RWPE1 (cell line): ENCODE data around the gene RPL22L1.

Experiments
- CTCF ChIA-PET: fragments of 350-600 bp; sonication (Branson Sonifier 250); formaldehyde crosslinking; extraction: SDS; loops from one replicate; lab custom pipeline; 2021; lab: Yijun Ruan, JAX
- POLR2A ChIA-PET: fragments of 400-600 bp; formaldehyde crosslinking; extraction: SDS; loops from one replicate; lab custom pipeline; 2020; ENCODE audit warnings: antibody characterized with exemption; ENCODE audit not compliant: low non-redundant PET; lab: Yijun Ruan, JAX
- DNase-seq: peaks from one replicate; pipeline ENCODE4 v3.0.0; 2012; ENCODE audit warnings: low spot score
- H3K27ac ChIP-seq: fragments of 450-650 bp; 2 replicates; pipeline ENCODE4 v1.5.1; 2017
- TF ChIP-seq, protein P1 (sequence below): fragments of 450-650 bp; conservative IDR thresholded peaks from 2 replicates; pipeline ENCODE4 v1.5.1; 2017; ENCODE audit warnings: low read depth, mild to moderate bottlenecking

The RPL22L1 gene

GRCh38 chr3:170852324-170852723 is 17.7 kb downstream of the RPL22L1 start:
- ChIA-PET POLR2A (interaction anchor here (0.7 kb wide), 1 partner anchor 668 kb away, joined by 13 read pairs; no protein-coding TSS in a partner anchor), CTCF (interaction anchor here (0.6 to 1.3 kb wide), 4 partner anchors 41 to 438 kb away, joined by 3 to 10 read pairs (median 5); no protein-coding TSS in a partner anchor)
- TF ChIP-seq, protein P1, sequence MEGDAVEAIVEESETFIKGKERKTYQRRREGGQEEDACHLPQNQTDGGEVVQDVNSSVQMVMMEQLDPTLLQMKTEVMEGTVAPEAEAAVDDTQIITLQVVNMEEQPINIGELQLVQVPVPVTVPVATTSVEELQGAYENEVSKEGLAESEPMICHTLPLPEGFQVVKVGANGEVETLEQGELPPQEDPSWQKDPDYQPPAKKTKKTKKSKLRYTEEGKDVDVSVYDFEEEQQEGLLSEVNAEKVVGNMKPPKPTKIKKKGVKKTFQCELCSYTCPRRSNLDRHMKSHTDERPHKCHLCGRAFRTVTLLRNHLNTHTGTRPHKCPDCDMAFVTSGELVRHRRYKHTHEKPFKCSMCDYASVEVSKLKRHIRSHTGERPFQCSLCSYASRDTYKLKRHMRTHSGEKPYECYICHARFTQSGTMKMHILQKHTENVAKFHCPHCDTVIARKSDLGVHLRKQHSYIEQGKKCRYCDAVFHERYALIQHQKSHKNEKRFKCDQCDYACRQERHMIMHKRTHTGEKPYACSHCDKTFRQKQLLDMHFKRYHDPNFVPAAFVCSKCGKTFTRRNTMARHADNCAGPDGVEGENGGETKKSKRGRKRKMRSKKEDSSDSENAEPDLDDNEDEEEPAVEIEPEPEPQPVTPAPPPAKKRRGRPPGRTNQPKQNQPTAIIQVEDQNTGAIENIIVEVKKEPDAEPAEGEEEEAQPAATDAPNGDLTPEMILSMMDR: no peak
- no peak for DNase-seq
- H3K27ac ChIP-seq: no peak overlapping the region

DNA sequence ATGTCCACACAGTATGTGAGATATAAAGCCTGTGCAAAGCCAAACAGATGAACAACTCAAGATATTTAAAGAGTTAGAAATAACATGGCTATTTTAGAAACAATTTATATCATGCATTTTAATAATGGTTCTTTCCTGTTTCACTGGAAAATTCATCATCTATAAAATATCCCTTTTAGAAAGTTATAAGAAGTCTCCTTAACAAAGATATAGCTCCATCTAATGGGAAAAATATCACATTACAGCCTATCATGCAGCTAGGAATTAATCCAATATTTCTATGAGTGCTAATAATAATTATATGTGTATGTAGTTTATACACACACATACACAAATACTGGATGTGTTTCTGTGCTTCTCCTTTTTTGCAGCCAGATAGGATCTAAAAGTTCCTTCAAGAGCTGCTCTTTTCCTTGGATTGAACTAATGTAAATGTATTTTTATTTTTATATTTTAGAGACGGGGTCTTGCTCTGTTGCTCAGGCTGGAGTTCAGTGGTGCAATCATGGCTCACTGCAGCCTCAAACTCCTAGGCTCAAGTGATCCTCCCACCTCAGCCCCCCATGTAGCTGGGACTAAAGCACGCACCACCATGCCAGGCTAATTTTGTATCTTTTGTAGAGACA is 21.6 kb downstream of the RPL22L1 start:
- CTCF ChIA-PET: interaction anchor here (0.6 to 1.5 kb wide), 8 partner anchors 14 to 521 kb away, joined by 3 to 19 read pairs (median 5); no protein-coding TSS in a partner anchor
- no peak overlapping the region for H3K27ac ChIP-seq
- POLR2A ChIA-PET: no interaction called here
- TF ChIP-seq, protein P1: peak; percentile 72
- DNase-seq: peak; percentile 37

DNA sequence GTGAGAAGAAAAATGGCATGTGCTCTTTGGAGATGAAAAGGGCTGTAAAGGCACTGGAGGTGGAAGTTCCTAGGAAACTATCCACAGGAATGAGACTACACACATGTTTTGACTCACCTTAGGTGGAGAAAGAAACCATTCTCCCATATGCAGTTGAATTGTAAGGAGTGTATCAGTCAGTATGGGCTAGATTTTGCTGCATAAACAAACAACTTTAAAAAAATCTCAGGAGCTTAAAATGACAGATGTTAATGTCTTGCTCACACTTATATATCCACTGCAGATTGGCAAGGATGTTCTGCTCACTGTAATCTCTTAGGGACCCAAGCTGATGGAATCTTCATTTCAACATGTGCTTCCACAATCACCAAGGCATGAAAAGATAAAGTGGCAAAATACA is 25.6 kb downstream of the RPL22L1 start:
- H3K27ac ChIP-seq: no peak overlapping the region
- CTCF ChIA-PET: no interaction called here
- no peak for DNase-seq
- TF ChIP-seq, protein P1: no peak
- POLR2A ChIA-PET: no interaction called here

DNA sequence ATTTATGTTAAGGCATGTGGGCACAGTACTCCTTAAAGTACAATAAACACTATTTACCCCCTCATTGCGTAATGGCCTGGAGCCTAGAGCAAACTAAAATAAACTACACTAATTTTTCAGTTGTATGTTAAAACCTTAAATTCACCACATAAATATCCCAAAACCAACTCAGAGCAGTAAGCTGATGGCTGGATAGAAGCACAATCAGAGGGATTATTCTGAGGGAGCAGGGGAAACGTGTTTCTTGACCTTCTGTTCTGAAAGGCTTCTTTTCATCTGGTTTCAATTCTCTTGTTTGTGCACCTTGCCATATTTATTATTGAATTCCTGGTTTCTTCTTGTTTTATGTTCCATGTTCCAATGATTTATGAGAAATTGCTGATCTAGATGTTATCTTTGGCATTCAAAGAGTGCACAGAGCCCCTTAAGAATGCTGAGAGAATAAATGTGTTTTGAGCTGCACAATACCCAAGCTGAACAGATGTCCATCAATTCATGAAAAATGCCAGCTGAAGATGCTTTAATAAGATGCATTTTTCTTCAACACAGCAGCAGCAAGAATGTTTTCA is 29.6 kb downstream of the RPL22L1 start:
- TF ChIP-seq, protein P1: no peak
- H3K27ac ChIP-seq: no peak overlapping the region
- POLR2A ChIA-PET: no interaction called here
- DNase-seq: no peak
- CTCF ChIA-PET: interaction anchor here (0.7 to 1.3 kb wide), 3 partner anchors 29 to 427 kb away, joined by 3 to 6 read pairs (median 5); no protein-coding TSS in a partner anchor

GRCh38 chr3:170839518-170840100 is 30.4 kb downstream of the RPL22L1 start:
- TF ChIP-seq, protein P1: no peak
- H3K27ac ChIP-seq: no peak overlapping the region
- ChIA-PET POLR2A (no interaction called here), CTCF (interaction anchor here (0.9 to 1.3 kb wide), 3 partner anchors 28 to 426 kb away, joined by 3 to 6 read pairs (median 3); no protein-coding TSS in a partner anchor)
- no peak for DNase-seq

DNA sequence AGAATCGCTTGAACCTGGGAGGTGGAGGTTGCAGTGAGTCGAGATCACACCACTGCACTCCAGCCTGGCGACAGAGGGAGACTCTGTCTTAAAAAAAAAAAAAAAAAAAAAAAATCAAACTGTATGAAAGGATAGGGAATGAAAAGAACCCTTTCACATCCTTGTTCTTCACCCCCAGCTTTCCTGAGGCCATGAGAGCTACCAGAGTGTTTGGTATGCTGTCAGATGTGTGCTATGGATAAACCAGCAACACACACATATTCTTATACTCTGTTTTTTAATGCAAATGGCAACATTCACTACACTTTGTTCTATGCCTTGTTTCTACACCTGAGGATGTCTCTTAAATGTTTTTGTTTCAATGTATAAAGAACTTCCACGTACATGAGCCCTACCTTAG is 33.5 kb downstream of the RPL22L1 start:
- no peak overlapping the region for H3K27ac ChIP-seq
- DNase-seq: no peak
- TF ChIP-seq, protein P1: no peak
- CTCF ChIA-PET: interaction anchor here (0.6 to 1.1 kb wide), 4 partner anchors 11 to 197 kb away, joined by 3 to 8 read pairs (median 4); no protein-coding TSS in a partner anchor
- POLR2A ChIA-PET: no interaction called here
